DND-41 (cell line): ENCODE measurements around the gene LSG1.

Experiments used
- EZH2 ChIP-seq: IDR thresholded peaks from 3 replicates; pipeline ENCODE4 v1.6.1; 2012; ENCODE audit warnings: borderline replicate concordance, low read depth, mild to moderate bottlenecking, moderate library complexity, low read length, inconsistent platforms; ENCODE audit not compliant: severe bottlenecking
- TF ChIP-seq, protein P1 (sequence below): IDR thresholded peaks from 2 replicates; pipeline ENCODE4 v1.5.1; 2012; ENCODE audit warnings: borderline replicate concordance, low read length, moderate library complexity, mild to moderate bottlenecking; ENCODE audit not compliant: poor library complexity, severe bottlenecking; ENCODE audit errors: extremely low read depth

DNA sequence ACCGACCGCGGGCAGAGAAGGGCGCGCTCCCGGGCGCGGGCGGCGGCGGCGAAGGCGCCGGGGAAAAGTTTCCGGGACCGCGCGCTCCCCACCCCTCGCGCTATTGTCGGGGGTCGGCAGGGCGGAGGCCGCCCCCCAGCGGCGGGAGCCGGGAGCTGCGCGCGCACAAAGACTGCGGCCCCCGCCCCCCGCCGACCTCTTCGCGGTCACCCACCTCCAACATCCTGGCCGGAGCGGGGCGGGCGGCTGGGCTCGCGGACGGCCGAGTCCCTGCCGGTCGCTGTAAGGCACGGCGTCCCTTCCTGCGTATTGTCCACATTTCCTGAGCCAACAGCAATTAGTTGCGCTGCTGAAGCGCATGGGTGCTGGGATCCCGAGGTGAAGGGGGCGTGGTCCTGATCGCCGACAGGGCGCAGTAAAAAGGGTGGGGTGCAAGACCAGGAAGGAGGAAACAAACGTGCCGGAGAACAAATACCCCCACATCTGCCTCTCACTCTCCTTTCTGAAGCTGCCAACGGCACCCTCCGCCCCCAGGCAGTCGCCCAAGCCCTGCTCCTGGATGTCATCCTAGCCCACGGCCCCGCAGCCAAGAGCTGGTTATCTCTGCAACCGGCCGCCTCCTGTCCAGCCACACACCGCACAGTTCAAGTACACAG, 38.5 kb downstream of the LSG1 start, which contains the start of gene TMEM44:
- TF ChIP-seq, protein P1, sequence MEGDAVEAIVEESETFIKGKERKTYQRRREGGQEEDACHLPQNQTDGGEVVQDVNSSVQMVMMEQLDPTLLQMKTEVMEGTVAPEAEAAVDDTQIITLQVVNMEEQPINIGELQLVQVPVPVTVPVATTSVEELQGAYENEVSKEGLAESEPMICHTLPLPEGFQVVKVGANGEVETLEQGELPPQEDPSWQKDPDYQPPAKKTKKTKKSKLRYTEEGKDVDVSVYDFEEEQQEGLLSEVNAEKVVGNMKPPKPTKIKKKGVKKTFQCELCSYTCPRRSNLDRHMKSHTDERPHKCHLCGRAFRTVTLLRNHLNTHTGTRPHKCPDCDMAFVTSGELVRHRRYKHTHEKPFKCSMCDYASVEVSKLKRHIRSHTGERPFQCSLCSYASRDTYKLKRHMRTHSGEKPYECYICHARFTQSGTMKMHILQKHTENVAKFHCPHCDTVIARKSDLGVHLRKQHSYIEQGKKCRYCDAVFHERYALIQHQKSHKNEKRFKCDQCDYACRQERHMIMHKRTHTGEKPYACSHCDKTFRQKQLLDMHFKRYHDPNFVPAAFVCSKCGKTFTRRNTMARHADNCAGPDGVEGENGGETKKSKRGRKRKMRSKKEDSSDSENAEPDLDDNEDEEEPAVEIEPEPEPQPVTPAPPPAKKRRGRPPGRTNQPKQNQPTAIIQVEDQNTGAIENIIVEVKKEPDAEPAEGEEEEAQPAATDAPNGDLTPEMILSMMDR = peak; percentile 75
- TF ChIP-seq EZH2 = no peak
